NT2/D1 (cell line): Measurements from ENCODE around the gene PCYT2.
A peak's percentile ranks its signal among the peaks of the same experiment; 100 is the strongest.

Experiments used
- DNase-seq: peaks from one replicate; pipeline ENCODE4 v3.0.0-alpha.2; 2011; ENCODE audit warnings: low read depth, low spot score
- H3K27me3 ChIP-seq: 2 replicates; pipeline ENCODE4 v1.6.0; 2011; ENCODE audit warnings: mild to moderate bottlenecking; ENCODE audit not compliant: insufficient read length, insufficient read depth
- H3K36me3 ChIP-seq: 2 replicates; pipeline ENCODE4 v1.6.1; 2011; ENCODE audit warnings: mild to moderate bottlenecking, low read length, mixed read lengths; ENCODE audit not compliant: insufficient read depth, insufficient read length
- H3K4me1 ChIP-seq: 2 replicates; pipeline ENCODE4 v1.5.1; 2011; ENCODE audit not compliant: insufficient read depth, insufficient read length
- H3K4me3 ChIP-seq: 2 replicates; pipeline ENCODE4 v1.5.1; 2011; ENCODE audit warnings: low read depth; ENCODE audit not compliant: insufficient read length
- H3K9ac ChIP-seq: 2 replicates; pipeline ENCODE4 v1.6.0; 2011; ENCODE audit warnings: low read depth; ENCODE audit not compliant: insufficient read length
- H3K9me3 ChIP-seq: 2 replicates; pipeline ENCODE4 v1.5.1; 2011; ENCODE audit warnings: mild to moderate bottlenecking, low read length; ENCODE audit not compliant: insufficient read depth
- SUZ12 ChIP-seq: IDR thresholded peaks from 2 replicates; pipeline ENCODE4 v1.6.1; 2011; ENCODE audit not compliant: insufficient read length, insufficient read depth; ENCODE audit errors: extremely low read depth
- YY1 ChIP-seq: IDR thresholded peaks from 2 replicates; pipeline ENCODE4 v1.6.1; 2011; ENCODE audit not compliant: insufficient read length, insufficient read depth
- ZNF274 ChIP-seq: IDR thresholded peaks from 2 replicates; pipeline ENCODE4 v1.6.1; 2011; ENCODE audit warnings: mild to moderate bottlenecking, low read depth, low read length

PCYT2 gene

DNA sequence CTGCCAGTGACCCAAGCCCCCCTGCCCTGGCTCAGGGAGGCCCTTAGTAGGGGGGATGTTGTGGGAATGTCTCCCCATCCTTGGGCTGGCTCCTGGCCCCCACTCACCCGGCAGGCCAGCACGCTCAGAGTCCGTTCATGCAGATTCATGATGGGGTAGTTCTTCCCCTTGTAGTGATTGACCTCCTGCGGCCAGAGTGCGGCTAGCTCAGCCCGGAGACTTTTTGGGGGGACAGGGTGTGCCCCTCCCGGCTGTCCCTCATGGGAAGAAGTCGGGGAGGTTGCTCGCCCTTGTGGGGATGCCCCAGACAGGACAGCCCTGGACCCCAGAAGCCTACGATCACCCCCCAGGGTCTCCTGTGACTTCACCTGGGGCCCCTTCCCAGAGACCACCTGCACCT lies 5.2 kb downstream of the PCYT2 start:
- TF ChIP-seq YY1 (no peak), SUZ12 (no peak), ZNF274 (no peak)
- Histone ChIP-seq H3K9me3 (no peaks in the 10 kb centered on the region), H3K27me3 (peaks cover 25% of the 10 kb centered on the region), H3K36me3 (peaks cover 58% of the 10 kb centered on the region), H3K4me3 (no peak overlapping the region), H3K4me1 (peaks cover 20% of the 10 kb centered on the region), H3K9ac (no peak overlapping the region)
- DNase-seq, result no peak

DNA sequence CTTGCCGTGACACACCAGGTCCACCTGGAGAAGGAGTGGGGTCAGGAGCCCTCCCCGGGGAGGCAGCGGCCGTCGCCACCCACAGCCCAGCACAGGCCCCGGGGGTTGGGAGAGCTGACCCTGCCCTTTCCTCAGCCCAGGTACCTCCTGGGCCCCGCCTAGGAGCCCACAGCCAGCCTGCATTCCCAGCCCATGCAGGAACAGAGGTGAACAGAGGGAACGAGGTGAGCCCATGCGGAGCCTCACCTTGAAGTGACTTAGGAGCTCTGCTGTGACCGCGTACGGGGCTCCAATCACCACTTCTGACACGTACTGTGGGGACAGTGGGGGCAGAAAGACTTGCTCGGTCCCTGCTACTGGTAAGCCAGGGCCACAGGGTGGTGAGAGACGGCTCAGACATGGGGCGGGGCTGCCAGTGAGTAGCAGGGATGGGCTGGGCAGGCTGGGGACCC lies 5.7 kb downstream of the PCYT2 start:
- DNase-seq, result no peak
- Histone ChIP-seq H3K9me3 (no peaks in the 10 kb centered on the region), H3K36me3 (peaks cover 63% of the 10 kb centered on the region), H3K27me3 (peaks cover 21% of the 10 kb centered on the region), H3K4me1 (peaks cover 20% of the 10 kb centered on the region), H3K9ac (no peak overlapping the region), H3K4me3 (no peak overlapping the region)
- TF ChIP-seq YY1 (no peak), ZNF274 (no peak), SUZ12 (no peak)

DNA sequence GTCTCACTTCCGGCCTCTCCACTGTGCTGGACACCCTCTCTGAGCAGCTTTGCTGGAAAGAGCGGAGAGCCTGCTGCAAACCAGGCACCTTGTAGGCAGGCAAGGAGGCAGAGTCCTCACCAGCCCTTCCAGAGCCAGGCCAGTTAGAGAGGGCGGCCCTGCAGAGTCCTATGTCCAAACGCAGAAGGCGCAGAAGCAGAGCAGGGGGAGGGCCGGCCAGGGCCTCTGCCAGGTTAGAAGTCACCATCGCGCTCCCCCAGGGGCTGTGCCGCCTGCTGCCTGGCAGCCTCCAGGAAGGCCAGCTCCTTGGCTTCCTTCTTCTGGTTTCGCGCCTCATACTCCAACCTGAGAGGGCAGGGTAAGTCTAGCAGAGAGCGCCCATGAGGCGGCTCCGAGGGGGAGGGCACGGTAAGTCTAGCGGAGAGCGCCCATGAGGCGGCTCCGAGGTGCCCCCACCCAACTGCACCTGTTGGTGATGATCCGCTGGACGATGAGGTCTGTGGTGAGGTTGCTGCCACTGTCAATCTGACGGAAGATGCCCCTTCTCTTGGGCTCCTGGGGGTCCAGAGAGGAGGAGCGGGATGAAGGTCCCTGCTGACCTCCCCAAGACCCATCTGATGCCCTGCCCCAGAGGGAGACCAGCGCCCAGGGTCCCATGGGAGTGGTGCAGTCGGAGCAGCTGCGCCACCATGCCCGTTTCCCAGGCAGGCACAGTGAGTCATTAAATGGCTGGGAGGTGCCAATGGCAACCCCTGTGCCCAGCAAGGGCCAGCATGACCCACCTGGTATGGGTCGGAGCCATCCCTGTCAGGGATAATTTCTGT lies 6.4 kb downstream of the PCYT2 start:
- H3K9me3 ChIP-seq, result no peaks in the 10 kb centered on the region
- H3K9ac ChIP-seq, result no peak overlapping the region
- no peak for TF ChIP-seq SUZ12
- TF ChIP-seq ZNF274, result no peak
- TF ChIP-seq YY1, result no peak
- H3K4me1 ChIP-seq, result peaks cover 18% of the 10 kb centered on the region
- H3K27me3 ChIP-seq, result peaks cover 16% of the 10 kb centered on the region
- no peak for DNase-seq
- H3K36me3 ChIP-seq, result peaks cover 69% of the 10 kb centered on the region
- H3K4me3 ChIP-seq, result no peak overlapping the region

DNA sequence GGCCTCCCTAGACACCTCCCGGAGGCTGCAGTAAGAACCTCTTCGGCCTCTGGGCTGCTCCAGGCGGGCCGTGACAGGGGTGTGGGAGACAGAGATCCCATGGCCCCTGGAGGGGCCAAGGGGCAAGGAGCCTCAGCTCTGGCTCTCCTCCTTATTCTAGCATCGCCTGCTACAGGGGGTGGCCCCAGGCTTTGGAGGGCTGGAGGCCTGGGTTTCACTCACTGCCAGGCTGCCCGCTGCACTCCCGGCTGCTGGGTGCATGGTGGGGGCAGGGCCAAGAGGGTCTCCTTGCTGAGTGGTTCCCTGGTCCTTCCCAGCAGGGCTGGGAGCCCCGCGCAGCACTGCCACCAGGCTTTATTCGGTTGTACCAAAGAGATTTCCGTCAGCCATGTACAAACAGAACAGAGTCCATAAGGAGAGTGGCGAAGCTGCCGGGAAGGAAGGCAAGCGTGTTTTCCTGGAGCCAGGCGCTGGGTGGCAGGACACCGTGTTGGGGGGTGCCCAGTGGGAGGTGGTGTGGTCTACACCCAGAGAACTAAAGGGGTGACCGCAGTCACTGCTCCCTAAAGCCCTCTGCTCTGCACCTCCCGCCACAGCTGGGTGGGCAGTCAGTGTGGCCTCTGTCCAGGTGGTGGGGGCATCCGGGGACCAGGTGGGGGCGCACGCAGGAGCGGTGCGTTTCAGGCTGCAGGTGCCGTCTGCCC lies 7.2 kb downstream of the PCYT2 start:
- no peak for TF ChIP-seq YY1
- TF ChIP-seq ZNF274, result no peak
- no peak for TF ChIP-seq SUZ12
- H3K36me3 ChIP-seq, result peaks cover 72% of the 10 kb centered on the region

DNA sequence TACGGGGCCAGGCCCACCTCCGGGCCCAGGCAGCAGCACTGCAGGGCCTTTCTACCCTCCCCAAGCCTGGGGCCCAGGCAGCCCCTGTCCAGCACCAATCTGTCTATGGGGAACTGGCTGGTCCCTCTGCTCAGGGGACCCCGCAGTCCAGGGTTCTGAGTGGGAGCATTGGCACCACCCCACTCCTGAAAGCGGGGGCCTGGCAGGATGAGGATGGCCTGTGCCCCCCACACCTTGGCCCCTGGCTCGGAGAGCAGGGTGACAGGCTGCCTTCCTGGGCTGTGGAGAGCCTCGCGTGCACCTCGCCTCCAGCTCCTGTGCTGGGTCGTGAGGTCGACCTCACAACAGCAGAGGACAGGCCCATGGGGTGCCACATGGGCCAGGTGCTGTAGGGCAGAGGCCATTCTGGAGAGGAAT lies 7.8 kb downstream of the PCYT2 start:
- Histone ChIP-seq H3K4me3 (no peak overlapping the region), H3K4me1 (peaks cover 23% of the 10 kb centered on the region), H3K27me3 (peaks cover 16% of the 10 kb centered on the region), H3K36me3 (peaks cover 68% of the 10 kb centered on the region), H3K9me3 (no peaks in the 10 kb centered on the region), H3K9ac (no peak overlapping the region)
- TF ChIP-seq ZNF274 (no peak), YY1 (no peak), SUZ12 (no peak)
- no peak for DNase-seq

More for the DNA sequence above, 7.2 kb downstream of the PCYT2 start:
- no peaks in the 10 kb centered on the region for H3K9me3 ChIP-seq
- no peak overlapping the region for H3K9ac ChIP-seq
- no peak overlapping the region for H3K4me3 ChIP-seq
- peaks cover 16% of the 10 kb centered on the region for H3K27me3 ChIP-seq
- peaks cover 22% of the 10 kb centered on the region for H3K4me1 ChIP-seq
- no peak for DNase-seq

DNA sequence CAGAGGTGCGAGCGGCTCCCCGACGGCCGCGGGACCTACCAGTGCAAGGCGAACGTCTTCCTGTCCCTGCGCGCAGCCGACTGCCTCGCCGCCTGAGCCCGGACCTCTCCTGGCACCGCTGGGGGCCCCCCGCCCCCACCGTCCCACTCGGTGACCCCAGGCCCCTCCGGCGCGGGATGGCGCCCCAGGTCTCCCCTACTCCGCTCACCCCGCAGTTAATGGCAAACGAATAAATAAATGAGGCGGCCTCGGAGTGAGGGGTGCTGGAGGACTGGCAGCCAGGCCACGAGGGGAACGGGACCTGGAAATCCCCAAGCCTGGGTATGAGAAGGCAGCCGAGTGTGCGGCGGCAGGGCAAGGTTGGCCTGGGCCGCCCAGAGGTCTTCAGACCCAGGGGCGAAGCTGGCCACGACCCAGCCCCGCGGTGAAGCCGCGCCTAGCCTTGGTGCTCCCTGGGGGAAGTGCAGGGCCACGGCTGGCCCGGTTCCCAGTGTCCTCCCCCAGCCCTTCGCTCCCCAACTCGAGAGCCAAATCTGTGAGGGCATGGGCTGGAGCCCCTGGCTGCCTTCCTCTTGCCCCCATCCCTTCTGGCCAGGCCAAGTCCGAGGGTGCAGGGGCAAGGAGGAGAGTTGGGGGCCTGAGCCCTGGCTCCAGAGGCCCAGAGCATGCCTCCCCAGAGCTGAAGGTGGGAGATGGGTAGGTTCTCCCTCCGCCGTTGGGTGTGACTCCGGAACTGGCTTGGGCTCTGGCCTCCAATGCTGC lies 8.4 kb downstream of the PCYT2 start:
- H3K4me1 ChIP-seq, result peaks cover 27% of the 10 kb centered on the region
- peaks cover 62% of the 10 kb centered on the region for H3K36me3 ChIP-seq
- TF ChIP-seq YY1 (no peak), ZNF274 (no peak), SUZ12 (no peak)
- H3K27me3 ChIP-seq, result peaks cover 16% of the 10 kb centered on the region
- H3K9ac ChIP-seq, result peak overlapping the region; percentile 78
- no peak for DNase-seq
- H3K9me3 ChIP-seq, result no peaks in the 10 kb centered on the region
- H3K4me3 ChIP-seq, result peak overlapping the region; percentile 15
